ENCODE measurements around the gene AP1M1.

DNA sequence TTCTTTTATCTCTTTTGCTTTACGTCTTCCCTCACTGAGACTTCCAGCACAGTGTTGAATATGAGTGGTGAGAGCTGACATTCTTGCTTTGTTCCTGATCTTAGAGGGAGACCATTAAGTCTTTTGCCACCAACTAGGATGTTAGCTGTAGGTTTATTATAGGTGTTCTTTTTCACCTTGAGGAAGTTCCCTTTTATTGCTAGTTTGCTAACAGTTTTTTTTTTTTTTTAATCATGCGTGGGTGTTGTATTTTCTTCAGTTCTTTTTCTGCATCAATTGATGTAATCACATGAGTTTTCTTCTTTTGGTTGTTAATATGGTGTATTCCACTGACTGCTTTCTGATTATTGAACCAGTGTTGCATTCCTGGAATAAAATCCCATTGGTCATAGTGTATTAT lies 21.1 kb downstream of the AP1M1 start:
- TF ChIP-seq FOXJ3 (CRISPR knock-in tag; IDR thresholded peaks at IDR 0.05; ENCODE audit: borderline replicate concordance): no peak
- TF ChIP-seq, protein P1, sequence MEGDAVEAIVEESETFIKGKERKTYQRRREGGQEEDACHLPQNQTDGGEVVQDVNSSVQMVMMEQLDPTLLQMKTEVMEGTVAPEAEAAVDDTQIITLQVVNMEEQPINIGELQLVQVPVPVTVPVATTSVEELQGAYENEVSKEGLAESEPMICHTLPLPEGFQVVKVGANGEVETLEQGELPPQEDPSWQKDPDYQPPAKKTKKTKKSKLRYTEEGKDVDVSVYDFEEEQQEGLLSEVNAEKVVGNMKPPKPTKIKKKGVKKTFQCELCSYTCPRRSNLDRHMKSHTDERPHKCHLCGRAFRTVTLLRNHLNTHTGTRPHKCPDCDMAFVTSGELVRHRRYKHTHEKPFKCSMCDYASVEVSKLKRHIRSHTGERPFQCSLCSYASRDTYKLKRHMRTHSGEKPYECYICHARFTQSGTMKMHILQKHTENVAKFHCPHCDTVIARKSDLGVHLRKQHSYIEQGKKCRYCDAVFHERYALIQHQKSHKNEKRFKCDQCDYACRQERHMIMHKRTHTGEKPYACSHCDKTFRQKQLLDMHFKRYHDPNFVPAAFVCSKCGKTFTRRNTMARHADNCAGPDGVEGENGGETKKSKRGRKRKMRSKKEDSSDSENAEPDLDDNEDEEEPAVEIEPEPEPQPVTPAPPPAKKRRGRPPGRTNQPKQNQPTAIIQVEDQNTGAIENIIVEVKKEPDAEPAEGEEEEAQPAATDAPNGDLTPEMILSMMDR (IDR thresholded peaks at IDR 0.05): no peak
